Testis (tissue), 3 donors: Measurements from ENCODE around the gene APOD. TPM values are rescaled to one million over a fixed set of nuclear protein-coding genes. Genes with fewer than 3 reads are reported as not detected.

Experiments used
- DNase-seq: peaks from one replicate; pipeline ENCODE4 v3.0.0-alpha.2; 2019
- H3K27ac ChIP-seq, 2 donors: fragments of 200-600 bp; sonication (generic); one replicate each; pipeline ENCODE4 v1.5.1; 2019
- H3K27me3 ChIP-seq: fragments of 200-600 bp; sonication (generic); one replicate; pipeline ENCODE4 v1.5.1; 2019
- H3K36me3 ChIP-seq: fragments of 200-600 bp; sonication (generic); one replicate; pipeline ENCODE4 v1.5.1; 2017; ENCODE audit warnings: low read depth; ENCODE audit errors: missing control alignments
- H3K4me1 ChIP-seq: fragments of 200-600 bp; sonication (generic); one replicate; pipeline ENCODE4 v1.5.1; 2019
- H3K4me3 ChIP-seq, 2 donors: fragments of 200-600 bp; sonication (generic); one replicate each; pipeline ENCODE4 v1.5.1; 2017 to 2019
- H3K9me3 ChIP-seq: fragments of 200-600 bp; sonication (generic); one replicate; pipeline ENCODE4 v1.5.1; 2017
- CTCF ChIP-seq, 3 experiments: fragments of 450-650 bp in 2 of 3; fragments of 200-600 bp in 1 of 3; sonication (generic) in 1 of 3; IDR thresholded peaks; one replicate each; pipeline ENCODE4 v1.5.1; 2016 to 2019; ENCODE audit warnings: antibody characterized with exemption in 3 of 3, mild to moderate bottlenecking in 2 of 3, moderate library complexity in 1 of 3
- POLR2A ChIP-seq: fragments of 450-650 bp; IDR thresholded peaks from one replicate; pipeline ENCODE4 v1.6.1; 2017; ENCODE audit warnings: antibody characterized with exemption, mild to moderate bottlenecking, moderate library complexity
- WGBS, 2 donors: methylation state at CpG; one replicate each; pipeline ENCODE4 v1.1.5; 2018; 5-methylcytosine and 5-hydroxymethylcytosine counted together
- intact Hi-C: fragments of 100-400 bp; cut with DNase I; formaldehyde crosslinking; loops from one replicate; pipeline ENCODE4 v1.15.1; 2023; ENCODE audit warnings: low total_unique reads
- polyA plus RNA-seq: library from polyadenylated mRNA; stranded (reverse); fragments of 350-450 nt; fragmentation: Illumina TruSeq; extraction: RNeasy Lipid Tissue Mini Kit (QIAGEN cat#74804); gene quantifications from one replicate; pipeline ENCODE4 v1.2.3, GENCODE V29; 2014; ENCODE audit warnings: low read depth, low replicate concordance; ENCODE audit not compliant: insufficient read depth
- total RNA-seq, 2 donors: library from RNA; depleted of rRNA; stranded (reverse); fragments of >200 nt; gene quantifications; one replicate each; pipeline ENCODE4 v1.2.3, GENCODE V29; 2016

APOD gene
- total and polyA plus RNA-seq, 3 donors from 2014 or later: 55.0 to 99.8 (median 83.9) TPM

DNA sequence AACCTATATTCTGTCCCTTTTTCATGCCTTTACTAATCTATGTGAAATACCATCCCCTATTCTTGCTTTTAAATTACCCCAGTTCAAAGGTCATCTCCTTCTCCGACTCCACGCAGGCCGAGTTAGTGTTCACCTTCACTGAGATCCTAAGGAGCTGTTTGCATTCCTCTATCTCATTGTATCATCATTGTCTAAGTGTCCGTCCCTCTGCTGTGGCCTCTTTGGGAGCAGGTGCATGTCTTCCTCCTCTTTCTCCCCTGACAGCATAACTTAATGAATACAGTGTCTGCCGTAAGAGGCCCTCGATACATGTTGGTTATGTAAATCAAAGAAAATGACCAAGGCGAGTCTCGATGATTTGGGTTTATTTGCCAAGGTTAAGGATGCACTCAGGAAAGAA, 35.7 kb downstream of the APOD start:
- Histone ChIP-seq H3K36me3 (no peaks in the 10 kb centered on the region), H3K4me3 (no peak overlapping the region), H3K4me1 (peaks cover 8% of the 10 kb centered on the region), H3K27ac (no peak overlapping the region), H3K9me3 (no peaks in the 10 kb centered on the region), H3K27me3 (no peaks in the 10 kb centered on the region)
- intact Hi-C loops: no loop called here
- no peak for DNase-seq
- TF ChIP-seq CTCF (IDR thresholded peaks at IDR 0.05) (no peak), POLR2A (no peak)
- 90 to 94% methylated on average over 8 of the region's 8 CpGs for WGBS, 2 donors

GRCh38 chr3:195546130-195546560, 37.6 kb downstream of the APOD start:
- no peaks in the 10 kb centered on the region for H3K27me3 ChIP-seq
- intact Hi-C loops: no loop called here
- H3K4me1 ChIP-seq: peaks cover 16% of the 10 kb centered on the region
- no peaks in the 10 kb centered on the region for H3K9me3 ChIP-seq
- DNase-seq: no peak
- no peak overlapping the region for H3K27ac ChIP-seq
- TF ChIP-seq CTCF (IDR thresholded peaks at IDR 0.05) (no peak), POLR2A (no peak)
- H3K36me3 ChIP-seq: no peaks in the 10 kb centered on the region
- H3K4me3 ChIP-seq: no peak overlapping the region
- WGBS, 2 donors: 42 to 58% methylated on average over 4 of the region's 4 CpGs

GRCh38 chr3:195544634-195545033, 39.1 kb downstream of the APOD start:
- H3K4me3 ChIP-seq: no peak overlapping the region
- intact Hi-C loops: no loop called here
- DNase-seq: no peak
- peaks cover 20% of the 10 kb centered on the region for H3K4me1 ChIP-seq
- 51 to 86% methylated on average over 3 of the region's 3 CpGs for WGBS, 2 donors
- no peak for TF ChIP-seq POLR2A
- TF ChIP-seq CTCF (IDR thresholded peaks at IDR 0.05): no peak
- no peaks in the 10 kb centered on the region for H3K36me3 ChIP-seq
- H3K27me3 ChIP-seq: no peaks in the 10 kb centered on the region
- H3K9me3 ChIP-seq: no peaks in the 10 kb centered on the region
- no peak overlapping the region for H3K27ac ChIP-seq

- Histone ChIP-seq H3K27me3 (no peaks in the 10 kb centered on the region), H3K36me3 (no peaks in the 10 kb centered on the region), H3K9me3 (no peaks in the 10 kb centered on the region), H3K4me3 (peak overlapping the region in 1 of 2 donors; percentile 98), H3K4me1 (peaks cover 20% of the 10 kb centered on the region), H3K27ac (peak overlapping the region in 1 of 2 donors; percentile 90)
- intact Hi-C loops: no loop called here
- 71 to 76% methylated on average over 4 of the region's 4 CpGs for WGBS, 2 donors
- no peak for TF ChIP-seq CTCF (IDR thresholded peaks at IDR 0.05)
- no peak for DNase-seq
Measured at GRCh38 chr3:195544230-195544536, 39.6 kb downstream of the APOD start.

- intact Hi-C loops: no loop called here
- TF ChIP-seq CTCF (IDR thresholded peaks at IDR 0.05): no peak
- no peak for TF ChIP-seq POLR2A
- DNase-seq: no peak
- peaks cover 20% of the 10 kb centered on the region for H3K4me1 ChIP-seq
- no peaks in the 10 kb centered on the region for H3K27me3 ChIP-seq
- H3K9me3 ChIP-seq: no peaks in the 10 kb centered on the region
- 12 to 21% methylated on average over 29 to 38 of the region's 38 CpGs for WGBS, 2 donors
- no peaks in the 10 kb centered on the region for H3K36me3 ChIP-seq
- peak overlapping the region; percentile 79 to 98 for H3K4me3 ChIP-seq
- H3K27ac ChIP-seq: peak overlapping the region; percentile 83 to 90
Measured at GRCh38 chr3:195543500-195544229, 40.1 kb downstream of the APOD start.
